Daoy (cell line): ENCODE measurements around the gene MYF6. TPM values are rescaled to one million over a fixed set of nuclear protein-coding genes. Genes with fewer than 3 reads are reported as not detected.
A peak's percentile ranks its signal among the peaks of the same experiment; 100 is the strongest.

Source experiments
- DNase-seq: peaks from one replicate; pipeline ENCODE4 v3.0.0-alpha.2; 2015; ENCODE audit warnings: low read depth
- total RNA-seq: library from RNA; depleted of rRNA; stranded (reverse); fragments of >200 nt; shearing (Covaris generic); gene quantifications from 2 replicates; pipeline ENCODE4 v1.2.3, GENCODE V29; 2014

The MYF6 gene
- total RNA-seq, 1 experiment from 2014 or later: not detected

DNA sequence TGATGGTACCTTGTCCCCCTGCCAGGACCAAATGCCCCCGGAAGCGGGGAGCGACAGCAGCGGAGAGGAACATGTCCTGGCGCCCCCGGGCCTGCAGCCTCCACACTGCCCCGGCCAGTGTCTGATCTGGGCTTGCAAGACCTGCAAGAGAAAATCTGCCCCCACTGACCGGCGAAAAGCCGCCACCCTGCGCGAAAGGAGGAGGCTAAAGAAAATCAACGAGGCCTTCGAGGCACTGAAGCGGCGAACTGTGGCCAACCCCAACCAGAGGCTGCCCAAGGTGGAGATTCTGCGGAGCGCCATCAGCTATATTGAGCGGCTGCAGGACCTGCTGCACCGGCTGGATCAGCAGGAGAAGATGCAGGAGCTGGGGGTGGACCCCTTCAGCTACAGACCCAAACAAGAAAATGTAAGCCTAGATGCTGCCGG, 410 bp downstream of the MYF6 start:
- no peak for DNase-seq

DNA sequence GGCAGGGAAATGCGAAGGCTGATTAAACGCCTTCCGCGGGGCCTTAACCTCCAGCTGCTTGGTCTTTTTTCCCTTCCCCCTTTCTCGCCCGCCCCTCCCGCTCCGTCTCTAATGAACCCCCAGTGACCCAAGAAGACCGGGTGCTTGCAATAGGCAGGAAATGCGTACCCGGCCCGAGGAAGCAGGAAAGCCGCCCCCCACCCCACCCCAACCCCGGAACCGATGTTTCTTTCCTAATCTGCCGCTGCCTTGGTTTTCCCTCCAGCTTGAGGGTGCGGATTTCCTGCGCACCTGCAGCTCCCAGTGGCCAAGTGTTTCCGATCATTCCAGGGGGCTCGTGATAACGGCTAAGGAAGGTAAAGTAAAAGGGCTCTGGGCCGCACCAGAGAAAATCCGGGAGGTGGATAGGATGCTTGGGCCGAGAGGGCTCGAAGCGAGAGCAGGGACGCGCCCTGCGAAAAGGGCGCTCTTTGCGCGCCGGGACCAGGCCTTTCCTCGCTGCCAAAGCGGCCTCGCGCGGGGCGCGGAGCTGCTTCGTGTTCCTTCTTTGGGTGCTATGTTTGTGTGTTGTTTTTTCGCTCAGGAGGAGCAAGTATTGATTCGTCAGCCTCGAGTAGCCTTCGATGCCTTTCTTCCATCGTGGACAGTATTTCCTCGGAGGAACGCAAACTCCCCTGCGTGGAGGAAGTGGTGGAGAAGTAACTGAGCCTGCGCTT, 983 bp downstream of the MYF6 start:
- no peak for DNase-seq

GRCh38 chr12:80708975-80709328, 1.5 kb downstream of the MYF6 start:
- DNase-seq: no peak

DNA sequence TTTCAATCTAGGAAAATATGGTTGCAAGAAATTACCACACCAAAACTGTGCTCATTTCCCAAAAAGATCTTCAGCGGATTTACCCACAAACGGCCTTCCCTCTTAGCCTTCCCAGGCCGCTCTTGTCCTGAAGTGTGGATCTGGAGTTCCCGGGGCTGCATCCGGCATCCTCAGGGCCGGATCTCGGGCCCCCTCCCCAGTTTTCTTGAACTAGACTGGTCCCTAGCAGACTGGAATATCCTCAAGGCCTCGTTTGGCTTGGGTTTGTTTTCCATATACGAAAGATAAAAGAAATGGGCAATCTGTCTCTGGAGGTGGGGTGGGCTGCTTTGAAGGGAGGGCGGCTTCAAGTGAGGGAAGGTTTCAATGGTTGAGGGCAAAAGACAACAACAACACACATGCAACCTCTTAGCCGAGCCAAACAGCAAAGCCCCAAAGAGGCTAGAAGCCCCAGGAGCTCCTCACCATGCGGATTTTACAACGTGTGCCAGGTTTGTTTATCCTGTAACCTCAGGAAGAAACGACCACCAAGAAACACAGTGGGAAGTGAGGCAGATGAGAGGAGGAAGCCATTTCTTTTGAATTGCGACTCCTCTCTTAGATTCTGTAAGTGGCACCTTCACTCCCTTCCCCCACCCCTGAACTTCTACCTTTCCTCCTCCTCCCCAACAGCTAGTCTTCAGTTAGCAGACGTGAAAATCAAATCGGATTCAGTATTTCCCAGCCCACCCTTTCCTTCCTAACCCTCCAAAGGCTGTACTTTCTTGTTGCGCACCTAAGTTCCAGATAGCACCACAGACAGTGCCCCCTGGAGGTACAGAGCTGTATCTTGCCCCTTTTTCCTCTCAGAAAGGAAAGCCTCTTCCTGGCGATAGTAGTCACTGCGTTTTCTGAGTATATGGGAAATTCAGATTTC, 2.6 kb downstream of the MYF6 start:
- DNase-seq: peak; percentile 19

DNA sequence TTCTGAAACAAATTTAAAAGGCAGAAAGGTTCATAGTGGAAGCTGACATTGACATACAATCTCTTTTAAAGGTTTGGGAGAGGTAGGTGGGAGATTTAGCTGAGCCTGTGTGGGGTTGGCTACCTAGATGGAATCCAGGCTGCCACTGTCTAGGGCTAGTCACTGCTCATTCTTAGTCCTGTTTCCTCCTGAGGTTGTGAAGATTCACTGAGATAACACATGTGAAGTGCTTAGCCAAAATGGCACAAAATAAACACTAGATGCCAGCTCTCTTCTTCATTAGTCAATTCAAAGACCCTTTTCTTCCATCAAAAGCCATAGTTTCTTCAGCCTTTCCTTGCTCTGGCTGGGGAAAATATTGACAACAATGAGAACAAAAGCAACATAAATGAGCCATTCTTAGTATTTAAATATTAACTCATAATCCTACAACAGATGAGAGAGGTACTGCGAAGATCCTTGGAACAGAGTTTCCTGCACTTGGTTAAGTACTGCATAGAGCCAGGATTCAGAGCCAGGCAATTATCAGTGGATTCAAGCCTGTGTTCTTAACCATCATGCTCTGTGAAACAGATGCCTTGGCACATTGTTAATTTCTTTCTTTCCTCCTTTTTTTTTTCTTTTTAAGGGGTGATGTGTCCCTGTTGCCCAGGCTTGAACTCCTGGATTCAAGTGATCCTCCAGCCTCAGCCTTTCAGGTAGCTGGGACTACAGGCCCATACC, 3.5 kb downstream of the MYF6 start:
- DNase-seq: no peak

DNA sequence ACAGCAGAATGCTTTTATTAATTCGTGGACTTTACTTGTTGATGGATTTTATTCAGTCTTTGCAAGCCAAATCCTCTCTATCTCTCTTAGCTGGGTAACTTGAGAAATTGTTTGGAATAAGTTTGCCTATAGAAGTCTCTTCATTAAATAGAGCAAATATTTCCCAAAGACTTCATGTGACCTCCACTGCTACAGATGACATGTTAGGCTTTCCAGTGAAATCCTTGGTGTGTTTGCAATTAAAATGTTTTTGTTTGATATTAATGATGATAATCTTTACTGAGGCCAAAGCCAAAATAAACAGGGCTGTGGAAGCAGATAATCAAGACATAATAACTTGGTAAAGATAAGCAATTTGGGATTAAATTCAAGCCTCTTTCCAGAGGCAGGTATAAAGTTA, 4.4 kb downstream of the MYF6 start:
- DNase-seq: no peak

GRCh38 chr12:80712866-80713265, 5.4 kb downstream of the MYF6 start:
- DNase-seq: no peak

GRCh38 chr12:80713419-80713818, 6.0 kb downstream of the MYF6 start:
- no peak for DNase-seq

GRCh38 chr12:80714055-80714454, 6.6 kb downstream of the MYF6 start:
- DNase-seq: no peak

DNA sequence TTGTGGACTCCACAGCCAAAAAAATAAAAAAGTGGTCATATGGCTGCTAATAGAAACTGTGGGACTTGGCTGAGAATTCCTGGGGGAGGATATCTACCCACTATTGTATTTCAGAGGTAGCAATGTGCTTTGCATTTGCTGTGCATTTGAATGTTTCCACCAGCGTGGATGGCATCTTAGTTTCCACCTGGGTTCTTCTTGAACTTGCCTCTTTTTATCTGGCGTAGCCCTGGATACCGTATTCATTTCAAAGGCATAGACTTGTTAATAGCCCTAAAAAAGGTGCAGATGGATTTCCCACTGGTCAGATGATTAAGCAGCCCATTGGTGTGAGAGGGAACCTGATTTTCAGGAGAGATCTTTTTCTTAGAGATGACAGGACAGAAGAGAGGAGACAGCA, 7.4 kb downstream of the MYF6 start:
- no peak for DNase-seq

DNA sequence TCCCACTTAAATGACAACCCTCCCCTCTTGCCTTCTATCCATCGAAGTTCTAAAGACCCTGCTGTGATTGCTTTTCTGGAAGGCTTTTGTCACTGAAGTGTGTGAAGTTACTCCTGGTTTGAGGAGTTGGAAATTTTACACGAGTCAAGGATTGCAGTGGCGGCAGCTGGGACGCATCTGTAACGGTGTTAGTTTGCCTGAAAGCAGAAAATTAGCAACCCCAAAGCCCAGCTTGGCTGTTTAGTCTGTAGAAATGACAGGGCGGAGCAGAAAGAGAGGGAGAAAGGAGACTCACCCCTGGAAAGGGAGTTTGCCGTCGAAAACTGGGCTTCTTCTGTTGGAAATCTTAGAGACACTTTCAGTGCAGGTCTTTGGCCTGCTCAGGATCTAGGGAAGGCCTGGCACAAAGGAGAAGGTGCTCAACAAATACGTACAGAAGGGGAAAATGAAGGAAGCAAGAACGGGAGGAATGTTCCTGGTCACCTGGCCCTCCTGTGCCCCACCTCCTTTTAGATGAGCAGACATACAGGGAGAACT, 8.3 kb downstream of the MYF6 start:
- no peak for DNase-seq

DNA sequence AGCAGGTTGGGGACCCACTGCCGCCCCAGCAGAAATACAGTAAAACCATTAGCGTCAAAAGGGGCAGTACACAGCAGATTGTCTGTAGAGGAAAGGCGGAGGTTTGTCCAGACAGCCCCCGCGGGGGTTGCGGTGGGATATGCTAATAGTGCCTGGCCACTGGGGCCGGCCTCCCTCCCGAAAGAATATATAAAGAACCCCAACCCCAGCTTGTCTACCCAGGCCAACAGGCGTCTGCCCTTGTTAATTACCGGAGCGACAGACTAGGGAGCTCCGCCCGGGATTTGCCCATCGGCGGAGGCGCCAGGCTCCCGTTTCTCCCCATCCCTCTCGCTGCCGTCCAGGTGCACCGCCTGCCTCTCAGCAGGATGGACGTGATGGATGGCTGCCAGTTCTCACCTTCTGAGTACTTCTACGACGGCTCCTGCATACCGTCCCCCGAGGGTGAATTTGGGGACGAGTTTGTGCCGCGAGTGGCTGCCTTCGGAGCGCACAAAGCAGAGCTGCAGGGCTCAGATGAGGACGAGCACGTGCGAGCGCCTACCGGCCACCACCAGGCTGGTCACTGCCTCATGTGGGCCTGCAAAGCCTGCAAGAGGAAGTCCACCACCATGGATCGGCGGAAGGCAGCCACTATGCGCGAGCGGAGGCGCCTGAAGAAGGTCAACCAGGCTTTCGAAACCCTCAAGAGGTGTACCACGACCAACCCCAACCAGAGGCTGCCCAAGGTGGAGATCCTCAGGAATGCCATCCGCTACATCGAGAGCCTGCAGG, 9.4 kb downstream of the MYF6 start, which contains the start of gene MYF5:
Gene MYF5 (plus strand): TSS at position 217 of the 774 bp plus-strand sequence. CDS start 152 bp downstream, at position 369.
- no peak for DNase-seq

- DNase-seq: no peak
These were observed 10.4 kb downstream of the MYF6 start for GRCh38 chr12:80717856-80718255.

GRCh38 chr12:80720516-80720915, 13.1 kb downstream of the MYF6 start:
- no peak for DNase-seq

GRCh38 chr12:80721326-80721725, 13.9 kb downstream of the MYF6 start:
- no peak for DNase-seq

DNA sequence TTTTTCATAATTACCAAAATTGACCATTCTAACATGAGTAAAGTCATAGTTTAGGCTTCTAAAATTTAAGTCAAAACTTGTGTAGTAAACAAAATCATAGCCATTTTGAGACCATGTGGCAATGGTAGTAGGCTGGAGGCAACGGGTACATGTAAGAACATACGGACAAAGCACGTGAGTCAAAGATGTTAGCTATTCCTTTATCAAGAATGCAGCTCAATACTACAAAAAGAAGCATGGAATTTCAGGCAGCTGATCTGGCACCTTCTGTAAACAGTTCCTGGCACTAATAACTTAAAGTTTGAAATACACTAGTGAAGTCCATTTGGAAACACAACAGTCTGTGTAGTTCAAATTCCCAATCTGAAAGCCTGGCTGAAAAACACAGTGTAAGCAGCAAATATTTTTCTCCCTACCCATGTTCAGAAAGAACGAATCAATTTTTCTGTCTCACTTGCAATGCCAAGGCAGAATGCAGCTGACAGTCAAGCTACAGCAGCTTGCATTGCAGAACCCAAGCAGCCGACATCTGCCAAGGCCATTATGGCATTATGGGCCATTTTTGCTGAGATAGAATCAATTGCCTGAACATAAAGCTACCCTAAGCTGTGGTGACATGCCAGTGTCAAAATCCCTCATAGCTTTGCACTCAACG, 38.5 kb downstream of the MYF6 start:
- no peak for DNase-seq

GRCh38 chr12:80747800-80748199, 40.4 kb downstream of the MYF6 start:
- DNase-seq: no peak

DNA sequence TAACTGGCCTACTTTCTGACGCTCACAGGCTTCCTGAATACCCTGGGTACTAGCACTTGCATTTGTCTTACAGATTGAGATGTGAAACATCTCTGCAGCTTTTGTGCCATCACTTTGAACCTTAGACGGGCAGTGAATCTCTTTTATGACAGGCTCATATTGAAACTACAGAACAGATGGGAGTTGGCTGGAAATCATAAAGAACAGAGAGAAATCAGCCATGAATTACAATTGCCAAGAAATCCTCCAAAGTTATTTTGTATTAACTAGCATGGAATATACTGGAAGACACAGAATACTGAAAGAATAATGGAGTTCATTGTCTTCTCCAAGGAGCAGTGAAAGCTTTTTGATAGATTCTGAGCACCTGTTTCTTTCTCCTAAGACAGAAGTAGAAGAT, 42.0 kb downstream of the MYF6 start:
- DNase-seq: no peak

- no peak for DNase-seq
These were observed 45.0 kb downstream of the MYF6 start for GRCh38 chr12:80752464-80752863.

DNA sequence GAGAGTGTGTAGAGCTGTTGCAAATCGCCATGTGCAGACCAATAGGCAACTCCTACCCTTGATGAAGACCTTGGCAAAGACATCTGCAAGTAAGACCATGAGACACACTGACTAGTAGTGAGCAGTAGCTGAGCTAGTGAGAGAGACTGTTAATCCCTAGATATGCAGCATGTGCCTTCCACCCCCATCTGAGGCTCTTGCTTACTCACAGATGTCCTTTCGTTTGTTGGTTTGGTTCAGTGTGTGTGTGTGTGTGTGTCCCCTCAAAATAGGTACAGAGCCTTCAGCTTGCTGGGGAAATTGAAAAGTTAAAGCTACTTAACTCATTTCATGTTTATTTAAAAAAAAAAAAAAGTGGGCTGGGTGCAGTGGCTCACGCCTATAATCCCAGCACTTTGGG, 46.8 kb downstream of the MYF6 start:
- DNase-seq: no peak

GRCh38 chr12:80756875-80757274, 49.4 kb downstream of the MYF6 start:
- no peak for DNase-seq
